ENCODE measurements around the gene MMP21. TPM values are rescaled to one million over a fixed set of nuclear protein-coding genes. Genes with fewer than 3 reads are reported as not detected.

The MMP21 gene
- total and polyA plus RNA-seq, 2 experiments from 2014 or later = 0.22 TPM; not detected in 1

DNA sequence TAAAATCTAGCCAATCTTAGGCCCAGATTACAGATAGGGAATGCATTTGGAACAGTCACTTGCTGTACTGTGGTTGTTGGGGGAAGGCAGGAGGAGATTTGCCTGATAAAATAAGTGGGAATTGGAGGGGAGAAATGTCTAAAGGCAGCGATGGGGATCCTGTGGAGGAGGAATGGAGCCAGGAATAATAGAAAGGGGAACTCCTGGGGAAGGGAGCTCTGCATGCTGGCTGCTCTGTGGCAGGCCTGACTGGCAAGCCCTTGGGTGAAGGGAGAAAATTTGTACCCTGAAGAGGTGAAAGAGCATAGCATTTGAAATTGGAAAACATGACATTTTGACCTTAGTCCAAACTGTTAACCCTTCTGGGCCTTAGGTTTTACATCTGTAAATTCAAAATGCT is 13.7 kb downstream of the MMP21 start:
- Histone ChIP-seq H3K4me2 (no peak overlapping the region), H4K20me1 (ENCODE audit: insufficient read depth, poor library complexity, severe bottlenecking) (no peaks in the 10 kb centered on the region), H2AFZ (no peak overlapping the region), H3K4me3 (no peak overlapping the region), H3K27me3 (no peaks in the 10 kb centered on the region), H3K36me3 (replicated peaks; ENCODE audit: insufficient read depth, low read depth) (no peaks in the 10 kb centered on the region), H3K9me3 (ENCODE audit: low read depth) (no peaks in the 10 kb centered on the region), H3K79me2 (no peaks in the 10 kb centered on the region), H3K27ac (no peak overlapping the region), H3K9me2 (replicated peaks; ENCODE audit: insufficient read depth) (no peaks in the 10 kb centered on the region), H3K4me1 (ENCODE audit: insufficient read depth) (no peaks in the 10 kb centered on the region)
- 62% methylated on average over 1 of the region's 1 CpG for WGBS (ENCODE audit: low lambda C conversion rate, missing lambda C conversion rate)
- no peak for TF ChIP-seq EZH2 (IDR thresholded peaks at IDR 0.05; ENCODE audit: borderline replicate concordance)
- TF ChIP-seq EZH2phosphoT487 (IDR thresholded peaks at IDR 0.05; ENCODE audit: low read depth, severe bottlenecking, unreplicated experiment) = no peak
- TF ChIP-seq, protein P1, sequence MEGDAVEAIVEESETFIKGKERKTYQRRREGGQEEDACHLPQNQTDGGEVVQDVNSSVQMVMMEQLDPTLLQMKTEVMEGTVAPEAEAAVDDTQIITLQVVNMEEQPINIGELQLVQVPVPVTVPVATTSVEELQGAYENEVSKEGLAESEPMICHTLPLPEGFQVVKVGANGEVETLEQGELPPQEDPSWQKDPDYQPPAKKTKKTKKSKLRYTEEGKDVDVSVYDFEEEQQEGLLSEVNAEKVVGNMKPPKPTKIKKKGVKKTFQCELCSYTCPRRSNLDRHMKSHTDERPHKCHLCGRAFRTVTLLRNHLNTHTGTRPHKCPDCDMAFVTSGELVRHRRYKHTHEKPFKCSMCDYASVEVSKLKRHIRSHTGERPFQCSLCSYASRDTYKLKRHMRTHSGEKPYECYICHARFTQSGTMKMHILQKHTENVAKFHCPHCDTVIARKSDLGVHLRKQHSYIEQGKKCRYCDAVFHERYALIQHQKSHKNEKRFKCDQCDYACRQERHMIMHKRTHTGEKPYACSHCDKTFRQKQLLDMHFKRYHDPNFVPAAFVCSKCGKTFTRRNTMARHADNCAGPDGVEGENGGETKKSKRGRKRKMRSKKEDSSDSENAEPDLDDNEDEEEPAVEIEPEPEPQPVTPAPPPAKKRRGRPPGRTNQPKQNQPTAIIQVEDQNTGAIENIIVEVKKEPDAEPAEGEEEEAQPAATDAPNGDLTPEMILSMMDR (IDR thresholded peaks at IDR 0.05; ENCODE audit: poor library complexity) = no peak
- no peak for DNase-seq (ENCODE audit: low spot score)

DNA sequence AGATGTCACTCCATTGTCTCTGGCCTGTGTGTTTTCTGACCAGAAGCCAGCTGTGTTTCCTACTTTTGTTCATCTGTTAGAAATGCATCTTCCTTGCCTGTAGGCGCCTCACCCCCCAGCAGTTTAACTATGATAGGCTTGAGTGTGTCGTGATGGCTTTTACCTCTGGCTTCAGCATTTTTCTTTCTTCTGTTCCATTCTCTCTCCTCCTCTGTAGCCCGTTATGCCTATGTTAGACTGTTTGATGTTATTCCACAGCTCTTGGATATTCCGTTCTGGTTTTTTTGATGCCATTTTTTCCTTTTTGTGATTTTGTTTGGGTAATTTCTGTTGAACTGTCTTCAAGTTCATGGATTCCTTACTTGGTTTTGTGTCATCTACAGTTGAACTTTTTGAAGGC is 17.9 kb downstream of the MMP21 start:
- no peak for DNase-seq (ENCODE audit: low spot score)
- Histone ChIP-seq H3K36me3 (replicated peaks; ENCODE audit: insufficient read depth, low read depth) (no peaks in the 10 kb centered on the region), H3K4me2 (no peak overlapping the region), H3K79me2 (no peaks in the 10 kb centered on the region), H3K4me3 (no peak overlapping the region), H3K27ac (no peak overlapping the region), H3K9me2 (replicated peaks; ENCODE audit: insufficient read depth) (no peaks in the 10 kb centered on the region), H3K4me1 (ENCODE audit: insufficient read depth) (no peaks in the 10 kb centered on the region), H3K27me3 (no peaks in the 10 kb centered on the region), H4K20me1 (ENCODE audit: insufficient read depth, poor library complexity, severe bottlenecking) (no peaks in the 10 kb centered on the region), H3K9me3 (ENCODE audit: low read depth) (no peaks in the 10 kb centered on the region), H2AFZ (no peak overlapping the region)
- TF ChIP-seq EZH2phosphoT487 (IDR thresholded peaks at IDR 0.05; ENCODE audit: low read depth, severe bottlenecking, unreplicated experiment) (no peak), EZH2 (IDR thresholded peaks at IDR 0.05; ENCODE audit: borderline replicate concordance) (no peak)
- 96% methylated on average over 4 of the region's 4 CpGs for WGBS (ENCODE audit: low lambda C conversion rate, missing lambda C conversion rate)

DNA sequence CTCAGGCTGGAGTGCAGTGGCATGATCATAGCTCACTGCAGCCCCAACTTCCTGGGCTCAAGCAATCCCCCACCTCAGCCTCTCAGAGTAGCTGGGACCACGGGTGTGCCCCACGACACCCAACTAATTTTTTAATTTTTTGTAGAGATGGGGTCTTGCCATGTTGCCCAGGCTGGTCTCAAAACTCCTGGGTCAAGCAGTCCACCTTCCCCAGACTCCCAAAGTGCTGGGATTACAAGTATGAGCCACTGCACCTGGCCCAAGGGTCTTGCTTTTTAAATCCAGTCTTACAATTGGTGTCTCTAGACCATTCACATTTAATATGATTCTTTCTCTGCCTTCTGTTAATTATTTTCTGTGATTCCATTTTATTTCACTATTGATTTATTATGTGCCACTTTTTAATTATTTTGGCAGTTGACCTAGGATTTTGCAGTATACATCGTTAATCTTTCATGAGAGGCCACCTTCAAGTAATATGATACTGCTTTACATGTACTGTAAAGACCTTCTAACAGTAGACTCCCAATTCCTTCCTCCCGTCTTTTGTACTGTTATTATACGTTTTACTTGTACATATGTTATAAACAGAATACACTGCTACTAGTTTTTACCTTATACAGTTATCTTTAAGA is 18.7 kb downstream of the MMP21 start:
- WGBS (ENCODE audit: low lambda C conversion rate, missing lambda C conversion rate) = 85% methylated on average over 5 of the region's 5 CpGs
- Histone ChIP-seq H4K20me1 (ENCODE audit: insufficient read depth, poor library complexity, severe bottlenecking) (no peaks in the 10 kb centered on the region), H3K4me3 (no peak overlapping the region), H3K27ac (no peak overlapping the region), H3K79me2 (no peaks in the 10 kb centered on the region), H3K4me1 (ENCODE audit: insufficient read depth) (no peaks in the 10 kb centered on the region), H3K4me2 (no peak overlapping the region), H3K36me3 (replicated peaks; ENCODE audit: insufficient read depth, low read depth) (no peaks in the 10 kb centered on the region), H3K9me3 (ENCODE audit: low read depth) (no peaks in the 10 kb centered on the region), H2AFZ (no peak overlapping the region), H3K9me2 (replicated peaks; ENCODE audit: insufficient read depth) (no peaks in the 10 kb centered on the region), H3K27me3 (no peaks in the 10 kb centered on the region)
- TF ChIP-seq, protein P1 (IDR thresholded peaks at IDR 0.05; ENCODE audit: poor library complexity) = no peak
- no peak for TF ChIP-seq EZH2 (IDR thresholded peaks at IDR 0.05; ENCODE audit: borderline replicate concordance)
- no peak for TF ChIP-seq EZH2phosphoT487 (IDR thresholded peaks at IDR 0.05; ENCODE audit: low read depth, severe bottlenecking, unreplicated experiment)
- no peak for DNase-seq (ENCODE audit: low spot score)

DNA sequence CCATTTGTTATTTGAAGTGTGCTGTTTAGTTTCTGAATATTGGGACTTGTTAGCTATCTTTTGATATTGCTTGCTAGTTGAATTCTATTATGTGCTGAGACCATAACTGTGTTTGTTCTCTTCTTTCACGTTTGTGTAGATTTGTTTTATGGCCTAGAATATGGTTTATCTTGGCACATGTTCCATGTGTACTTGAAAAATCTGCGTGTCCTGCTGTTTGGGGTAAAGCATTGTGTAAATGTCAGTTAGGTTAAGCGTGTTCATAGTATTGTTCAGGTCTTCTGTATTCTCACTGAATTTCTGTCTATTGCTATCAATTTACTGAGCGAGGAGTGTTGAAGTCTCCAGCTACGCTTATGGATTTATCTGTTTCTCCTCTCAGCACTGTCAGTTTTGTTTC is 19.4 kb downstream of the MMP21 start:
- H3K9me2 ChIP-seq (replicated peaks; ENCODE audit: insufficient read depth) = no peaks in the 10 kb centered on the region
- no peaks in the 10 kb centered on the region for H3K36me3 ChIP-seq (replicated peaks; ENCODE audit: insufficient read depth, low read depth)
- H3K27me3 ChIP-seq = no peaks in the 10 kb centered on the region
- H2AFZ ChIP-seq = no peak overlapping the region
- 86% methylated on average over 5 of the region's 5 CpGs for whole genome bisulfite sequencing (ENCODE audit: low lambda C conversion rate, missing lambda C conversion rate)
- no peak for TF ChIP-seq EZH2phosphoT487 (IDR thresholded peaks at IDR 0.05; ENCODE audit: low read depth, severe bottlenecking, unreplicated experiment)
- no peak for TF ChIP-seq EZH2 (IDR thresholded peaks at IDR 0.05; ENCODE audit: borderline replicate concordance)
- TF ChIP-seq, protein P1 (IDR thresholded peaks at IDR 0.05; ENCODE audit: poor library complexity) = no peak
- H4K20me1 ChIP-seq (ENCODE audit: insufficient read depth, poor library complexity, severe bottlenecking) = no peaks in the 10 kb centered on the region
- H3K4me2 ChIP-seq = no peak overlapping the region
- H3K27ac ChIP-seq = no peak overlapping the region
- H3K9me3 ChIP-seq (ENCODE audit: low read depth) = no peaks in the 10 kb centered on the region
- H3K4me1 ChIP-seq (ENCODE audit: insufficient read depth) = no peaks in the 10 kb centered on the region
- DNase-seq (ENCODE audit: low spot score) = no peak
- H3K79me2 ChIP-seq = no peaks in the 10 kb centered on the region
- no peak overlapping the region for H3K4me3 ChIP-seq

All from hepatocyte (in vitro differentiated cells).